ELF-1 (cell line): ENCODE results near the gene TMOD4.
A peak's percentile ranks its signal among the peaks of the same experiment; 100 is the strongest.

Experiments used
- DNase-seq: peaks from one replicate; pipeline ENCODE4 v3.0.0-alpha.2; 2016; ENCODE audit warnings: low read depth, low spot score

TMOD4 gene

DNA sequence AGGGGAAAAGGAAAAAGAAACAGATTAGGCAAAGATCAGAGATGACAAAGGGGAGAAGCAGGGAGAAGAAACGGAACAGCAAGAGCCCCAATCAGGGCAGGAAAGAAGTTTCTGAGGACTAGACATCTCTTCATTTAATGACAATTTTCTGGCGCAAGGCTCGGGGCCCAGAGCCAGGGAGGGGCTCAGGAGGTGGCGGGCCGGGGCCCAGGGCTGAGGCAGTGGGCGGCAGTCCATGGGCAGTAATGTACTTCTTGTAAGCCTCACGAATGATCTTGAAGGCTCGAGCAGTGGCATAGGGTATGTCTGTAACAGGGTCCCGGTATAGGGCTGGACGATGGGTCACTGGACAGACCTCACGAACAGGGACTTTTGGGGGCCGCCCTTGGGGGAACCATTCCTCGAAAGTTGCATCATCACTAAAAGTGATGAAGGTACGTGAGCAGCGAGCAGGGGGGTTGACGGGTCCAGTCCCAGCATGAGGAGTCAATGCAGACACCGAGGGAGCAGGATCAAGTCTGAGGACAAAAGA is 799 bp upstream of the TMOD4 start:
- DNase-seq, result no peak

DNA sequence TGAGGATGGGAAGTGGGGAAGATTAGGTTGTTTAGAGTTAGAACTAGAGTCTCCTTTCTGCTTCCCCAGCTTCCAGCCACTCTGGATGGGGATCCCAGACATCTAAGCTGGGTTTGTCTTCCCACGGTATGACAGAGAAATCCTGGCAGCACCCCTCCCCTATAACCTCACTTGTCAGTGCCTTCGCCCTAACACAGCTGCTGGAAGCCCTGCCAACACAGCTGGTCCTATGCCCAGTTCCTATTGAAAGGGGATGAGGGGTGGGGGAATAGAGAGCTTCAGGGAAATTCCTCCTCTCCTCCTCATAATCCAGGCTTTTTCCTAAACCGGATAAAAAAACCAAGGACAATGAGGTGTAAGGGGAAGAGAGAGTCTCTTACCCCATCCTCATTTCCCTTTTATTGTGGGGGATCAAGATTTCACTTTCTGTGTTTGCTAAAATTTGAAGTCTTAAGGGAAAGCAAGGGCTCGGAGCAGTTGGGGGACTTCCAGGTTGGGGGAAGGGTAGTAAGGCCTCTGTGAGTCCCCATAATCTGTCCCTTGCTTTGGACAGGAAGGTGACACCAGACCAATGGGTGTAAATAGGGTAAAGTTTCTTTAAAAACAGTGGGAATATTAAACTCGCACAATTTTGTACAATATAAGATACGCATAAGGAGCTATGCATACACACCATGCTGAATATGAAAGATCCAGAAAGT is 590 bp downstream of the TMOD4 start:
- no peak for DNase-seq

DNA sequence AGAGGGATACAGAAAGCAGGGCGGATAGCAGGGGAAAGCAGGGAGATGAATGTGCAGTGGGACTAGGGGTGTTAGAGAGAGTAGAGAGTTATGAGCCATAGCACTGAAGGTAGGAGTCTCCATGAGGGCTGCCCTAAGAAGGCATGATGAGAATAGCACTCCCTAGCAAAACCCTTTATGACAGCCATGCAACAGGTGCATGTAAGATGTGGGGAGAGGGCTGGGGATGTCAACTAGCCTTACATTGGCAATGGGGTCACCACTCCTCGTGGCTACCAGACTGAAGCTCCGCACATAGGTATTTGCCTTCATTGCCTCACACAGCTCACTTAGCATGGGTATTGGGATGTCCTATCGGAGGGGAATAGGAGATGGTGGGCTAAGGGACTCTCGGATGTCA is 4.6 kb downstream of the TMOD4 start:
- no peak for DNase-seq

DNA sequence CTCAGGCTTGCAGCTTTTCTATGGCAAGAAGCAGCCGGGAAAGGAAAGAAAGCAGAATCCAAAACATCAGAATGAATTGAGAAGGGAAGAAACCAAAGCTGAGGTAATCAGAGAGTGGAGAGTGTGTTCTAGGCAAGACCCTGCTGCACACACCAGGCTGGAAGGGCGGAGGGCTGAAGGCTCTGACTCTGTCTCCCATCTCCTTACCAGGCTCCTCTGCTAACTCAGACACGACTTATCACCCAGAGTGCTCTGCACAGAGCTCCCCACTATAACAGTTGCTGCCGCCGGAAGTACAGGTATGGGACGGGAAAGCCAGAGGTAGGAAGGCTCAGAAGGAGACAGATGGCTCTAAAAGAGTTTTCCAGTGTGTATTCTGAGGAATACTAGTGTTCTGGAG is 8.7 kb downstream of the TMOD4 start:
- no peak for DNase-seq

DNA sequence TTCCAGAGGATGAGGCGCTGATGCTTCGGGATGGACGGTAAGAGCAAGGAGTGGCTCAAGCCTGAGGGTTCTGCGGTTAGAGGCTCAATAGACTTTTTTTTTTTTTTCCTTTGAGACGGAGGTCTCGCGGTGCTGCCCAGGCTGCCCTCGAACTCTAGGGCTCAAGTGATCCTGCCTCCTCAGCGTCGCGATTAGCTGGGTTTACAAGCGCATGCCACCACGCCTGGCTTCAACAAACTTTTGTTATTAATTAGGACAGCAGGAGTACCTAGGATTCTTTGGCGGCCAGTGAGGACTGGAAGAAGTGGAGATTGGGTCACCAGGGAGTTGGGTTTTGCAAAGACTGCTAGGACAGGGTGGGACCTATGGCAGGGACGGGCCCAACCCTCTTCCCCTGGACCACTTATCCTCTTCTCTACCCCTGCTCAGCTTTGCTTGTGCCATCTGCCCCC is 9.2 kb downstream of the TMOD4 start:
- DNase-seq, result peak; percentile 77

DNA sequence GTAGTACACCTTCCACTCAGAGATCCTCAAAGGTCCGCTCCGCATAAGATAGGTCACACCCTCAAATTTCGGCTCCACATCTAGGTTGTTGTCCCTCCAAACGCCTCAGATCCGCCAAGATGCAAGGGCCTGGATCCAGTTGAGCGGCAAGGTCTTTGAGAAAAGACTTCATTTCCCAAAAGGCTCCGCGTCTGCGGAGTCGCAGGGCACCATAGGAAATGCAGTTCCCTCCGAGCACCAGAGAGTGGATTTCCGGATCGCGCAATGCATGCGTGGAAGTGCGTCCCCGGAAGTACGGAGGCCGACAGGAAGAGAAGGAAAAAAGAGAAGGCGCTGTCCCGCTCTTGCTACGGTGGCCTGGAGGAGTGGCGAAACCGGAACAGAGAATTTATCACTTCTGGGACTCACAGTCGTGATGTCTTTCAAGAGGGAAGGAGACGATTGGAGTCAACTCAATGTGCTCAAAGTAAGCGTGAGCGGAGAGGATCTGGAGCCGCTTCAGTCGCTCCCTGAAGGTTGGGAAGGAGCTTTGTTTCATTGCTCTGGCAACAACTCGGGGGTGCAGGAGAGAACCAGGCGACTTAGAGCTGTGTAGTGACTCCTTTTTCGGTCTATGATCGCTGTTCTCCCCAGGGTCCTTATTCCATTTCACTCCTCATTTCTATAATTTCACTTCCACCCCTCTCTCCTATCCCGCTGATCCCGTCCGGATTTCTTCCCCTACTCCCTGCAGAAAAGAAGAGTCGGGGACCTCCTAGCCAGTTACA is 9.9 kb downstream of the TMOD4 start, which contains the start of the genes LYSMD1 and SCNM1:
Gene LYSMD1 (minus strand): TSS at position 165 of the 767 bp plus-strand sequence. CDS start 644 bp downstream, outside the sequence.
Gene SCNM1 (plus strand): TSS at position 407 of the 767 bp plus-strand sequence. CDS start 9 bp downstream, at position 416.
- peak; percentile 98 for DNase-seq

DNA sequence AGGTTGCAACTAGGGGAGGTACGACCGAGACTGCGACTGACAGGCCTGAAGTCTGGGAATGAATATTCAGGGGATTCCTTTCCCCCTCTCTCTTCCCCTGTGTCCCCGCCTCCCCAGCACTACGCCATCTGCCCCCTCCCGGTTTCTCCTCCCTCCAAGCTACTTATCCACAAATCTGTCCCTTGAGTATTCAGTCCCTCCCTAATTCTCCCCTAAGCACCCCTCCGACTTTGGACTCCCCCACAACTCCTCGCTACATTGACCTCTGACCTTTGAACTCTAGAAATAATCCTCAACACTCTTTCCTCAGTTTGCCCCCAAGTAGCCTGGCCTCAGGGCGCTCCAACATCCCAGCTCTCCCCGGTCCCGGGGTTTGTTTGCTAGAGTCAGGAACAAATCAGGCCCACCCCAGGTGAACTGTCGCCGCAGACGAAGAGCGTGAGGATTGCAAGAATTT is 10.5 kb downstream of the TMOD4 start:
- no peak for DNase-seq

DNA sequence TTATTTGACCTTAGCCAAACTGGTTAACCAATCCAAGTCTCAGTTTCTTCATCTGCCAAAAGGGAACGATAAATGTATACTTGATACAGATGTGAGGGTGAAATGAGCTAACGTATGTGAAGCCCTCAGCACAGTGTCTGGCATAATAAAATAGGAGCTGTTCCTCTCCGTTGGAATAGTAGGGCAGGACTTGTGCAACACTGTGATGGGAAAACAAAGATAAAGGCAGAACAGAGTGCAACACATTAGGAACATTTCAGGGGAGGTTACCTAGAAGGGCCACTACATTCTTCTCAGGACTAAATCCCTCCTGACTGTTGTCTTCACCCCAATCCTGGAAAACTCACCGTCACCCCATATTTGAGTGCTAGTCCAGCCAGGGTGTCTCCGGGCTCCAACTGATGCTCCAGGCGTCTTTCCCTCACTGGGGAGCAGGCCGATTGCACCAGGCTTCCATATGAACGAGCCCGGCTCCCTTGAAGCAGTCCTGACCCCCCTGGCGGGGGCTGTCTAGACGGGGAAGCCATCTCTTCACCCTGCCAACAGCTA is 11.0 kb downstream of the TMOD4 start:
- no peak for DNase-seq

DNA sequence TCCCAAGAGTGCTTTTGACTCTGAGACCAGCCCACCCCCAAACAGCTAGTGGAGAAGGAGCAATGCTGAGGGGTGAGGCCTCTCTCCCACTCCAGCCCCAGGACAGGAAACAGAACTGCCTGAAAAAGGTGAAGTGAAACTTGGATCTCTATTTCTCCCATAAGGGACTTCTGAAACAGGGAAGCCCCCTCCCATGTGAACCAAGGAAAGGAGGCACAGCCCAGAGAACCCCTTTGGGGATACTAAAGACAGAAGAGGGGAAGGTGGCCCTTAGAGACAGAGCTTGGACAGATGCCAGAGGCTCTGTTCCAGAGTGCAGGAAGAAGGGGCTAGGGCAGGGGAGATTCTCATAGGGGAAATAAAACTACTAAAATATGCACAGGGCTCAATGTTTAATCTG is 16.4 kb downstream of the TMOD4 start:
- no peak for DNase-seq

DNA sequence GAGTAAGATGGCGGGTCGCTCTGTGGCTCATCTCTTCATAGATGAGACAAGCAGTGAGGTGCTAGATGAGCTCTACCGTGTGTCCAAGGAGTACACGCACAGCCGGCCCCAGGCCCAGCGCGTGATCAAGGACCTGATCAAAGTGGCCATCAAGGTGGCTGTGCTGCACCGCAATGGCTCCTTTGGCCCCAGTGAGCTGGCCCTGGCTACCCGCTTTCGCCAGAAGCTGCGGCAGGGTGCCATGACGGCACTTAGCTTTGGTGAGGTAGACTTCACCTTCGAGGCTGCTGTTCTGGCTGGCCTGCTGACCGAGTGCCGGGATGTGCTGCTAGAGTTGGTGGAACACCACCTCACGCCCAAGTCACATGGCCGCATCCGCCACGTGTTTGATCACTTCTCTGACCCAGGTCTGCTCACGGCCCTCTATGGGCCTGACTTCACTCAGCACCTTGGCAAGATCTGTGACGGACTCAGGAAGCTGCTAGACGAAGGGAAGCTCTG is 17.0 kb downstream of the TMOD4 start:
- DNase-seq, result peak; percentile 12

DNA sequence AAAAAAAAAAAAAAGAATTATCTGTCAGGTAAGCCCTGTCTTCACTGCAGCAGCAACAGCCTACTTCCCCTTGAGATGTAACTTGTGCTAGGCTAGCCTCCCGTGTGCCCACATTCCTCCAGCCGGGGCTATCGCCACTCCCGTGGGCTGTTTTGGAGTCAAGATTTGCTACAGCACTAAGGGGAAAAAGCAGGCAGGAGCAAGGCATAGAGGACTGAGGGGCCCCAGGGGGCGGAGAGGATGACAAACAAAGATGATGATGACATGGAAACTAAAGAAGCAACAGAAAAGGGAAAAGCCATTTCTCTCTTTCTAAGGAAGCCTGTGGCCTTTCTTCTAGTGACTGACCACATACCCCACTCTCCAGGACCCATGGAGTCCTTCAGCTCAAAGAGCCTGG is 17.5 kb downstream of the TMOD4 start:
- no peak for DNase-seq

DNA sequence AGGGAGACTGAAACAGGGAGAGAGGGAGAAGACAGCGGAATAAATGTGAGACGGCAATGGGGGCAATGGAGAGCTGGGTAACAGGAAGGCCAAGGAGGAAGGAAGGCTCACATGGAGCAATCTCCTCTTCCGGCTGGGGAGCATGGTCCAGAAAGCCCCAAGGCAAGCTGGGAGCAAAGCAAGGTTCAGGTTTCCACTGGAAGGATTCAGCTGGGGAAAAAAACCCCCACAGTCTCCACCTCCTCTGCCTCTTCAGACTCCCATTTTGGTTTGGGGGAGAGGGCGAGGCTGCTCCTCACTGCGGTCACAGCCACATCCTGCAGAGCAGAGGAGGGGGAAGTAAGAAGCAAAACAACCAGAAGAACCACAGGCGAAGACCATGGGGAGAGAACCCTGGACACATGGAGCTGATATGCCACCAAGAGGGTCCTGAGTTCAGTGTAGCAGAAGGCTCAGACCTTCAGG is 18.7 kb downstream of the TMOD4 start:
- DNase-seq, result no peak

DNA sequence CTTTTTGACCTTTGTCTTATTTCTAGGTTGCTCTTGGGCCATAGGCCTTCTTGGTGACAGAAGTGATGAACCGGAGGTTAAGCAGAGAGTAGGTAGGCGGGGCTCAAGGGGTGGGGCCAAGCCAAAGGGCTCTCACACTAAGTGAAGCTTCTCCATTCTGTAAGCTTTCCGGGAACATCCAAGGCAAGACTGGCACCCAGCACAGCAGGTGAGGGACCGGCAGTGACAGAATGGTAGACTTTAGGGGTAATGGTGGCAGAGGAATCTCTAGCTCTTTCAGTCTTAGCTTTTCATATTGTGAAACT is 19.3 kb downstream of the TMOD4 start, which contains the start of gene TNFAIP8L2:
Gene TNFAIP8L2 (plus strand): TSS at position 135 of the 305 bp plus-strand sequence. CDS start 2,049 bp downstream, outside the sequence.
- DNase-seq, result no peak

DNA sequence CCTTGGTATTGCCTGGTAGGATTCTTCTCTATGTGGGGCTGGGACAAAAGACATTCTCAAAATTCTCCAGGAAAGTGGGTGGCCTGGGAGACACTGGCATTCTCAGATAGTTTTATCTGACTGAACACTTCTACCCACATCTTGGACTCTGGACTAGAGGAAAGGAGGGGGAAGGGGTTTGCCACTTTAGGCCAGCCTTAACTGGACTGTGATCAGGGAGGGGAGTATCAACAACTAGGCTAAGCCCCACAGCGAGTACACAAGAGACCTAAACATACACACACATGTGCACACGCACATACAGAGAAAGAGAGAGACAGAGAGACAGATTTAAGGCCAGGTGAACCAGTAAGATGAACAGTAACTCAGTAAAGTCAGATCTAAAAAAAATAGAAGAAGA is 28.1 kb downstream of the TMOD4 start:
- no peak for DNase-seq

DNA sequence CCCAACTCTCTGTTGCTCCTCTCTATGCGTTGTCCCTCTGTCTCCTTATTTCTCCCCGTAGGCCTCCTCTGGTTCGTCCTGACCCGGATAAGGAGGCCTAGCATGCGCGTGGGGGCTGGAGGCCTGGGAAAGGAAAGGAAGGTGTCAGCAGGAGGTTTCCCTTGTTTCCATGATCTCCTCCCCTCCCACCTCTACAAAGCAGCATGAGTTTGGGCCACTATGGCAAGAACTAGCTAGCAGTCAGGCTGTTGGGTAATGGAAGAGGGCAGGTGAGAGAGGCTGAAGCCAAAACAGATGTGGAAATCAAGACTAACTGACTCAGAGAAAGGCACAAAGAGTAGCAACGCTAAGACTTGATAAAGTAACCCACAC is 28.7 kb downstream of the TMOD4 start:
- no peak for DNase-seq

DNA sequence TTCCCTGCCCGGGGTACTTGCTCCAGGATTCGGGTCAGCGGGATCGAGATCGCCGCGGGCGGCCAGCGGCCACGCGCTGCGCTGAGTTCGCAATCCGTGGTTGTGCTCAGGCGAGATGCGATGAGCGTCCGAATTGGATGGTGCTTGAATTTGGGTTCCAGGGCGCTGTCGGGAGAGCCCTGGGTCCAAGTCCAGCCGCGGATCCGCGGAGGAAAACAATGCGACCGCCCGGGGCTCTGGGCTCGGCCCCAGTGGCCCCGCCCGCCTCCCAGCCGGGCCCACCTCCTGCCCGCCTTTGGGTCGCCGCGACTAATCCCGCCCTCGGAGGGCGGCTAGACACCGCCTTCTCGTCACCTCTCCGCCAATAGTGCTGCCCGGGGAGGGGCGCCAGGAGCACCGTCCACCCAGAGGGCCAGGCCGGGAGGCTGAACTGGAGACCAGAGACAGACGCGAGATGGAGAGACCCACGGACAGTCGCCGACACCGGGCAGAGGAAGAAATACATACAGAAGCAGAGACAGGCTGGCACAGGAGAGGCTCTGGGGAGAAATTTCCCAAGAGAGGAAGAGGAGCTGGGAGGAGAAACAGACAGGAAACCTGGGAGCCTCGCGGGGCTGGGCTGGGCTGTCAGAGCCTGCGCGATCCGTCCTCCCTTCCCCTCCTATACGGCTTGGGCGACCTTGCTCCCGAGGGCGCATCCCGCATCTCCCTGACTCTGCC is 29.2 kb downstream of the TMOD4 start, which contains the start of gene SEMA6C:
Gene SEMA6C (minus strand): TSS at position 220 of the 720 bp plus-strand sequence. CDS start 4,010 bp downstream, outside the sequence.
- peak; percentile 95 for DNase-seq

DNA sequence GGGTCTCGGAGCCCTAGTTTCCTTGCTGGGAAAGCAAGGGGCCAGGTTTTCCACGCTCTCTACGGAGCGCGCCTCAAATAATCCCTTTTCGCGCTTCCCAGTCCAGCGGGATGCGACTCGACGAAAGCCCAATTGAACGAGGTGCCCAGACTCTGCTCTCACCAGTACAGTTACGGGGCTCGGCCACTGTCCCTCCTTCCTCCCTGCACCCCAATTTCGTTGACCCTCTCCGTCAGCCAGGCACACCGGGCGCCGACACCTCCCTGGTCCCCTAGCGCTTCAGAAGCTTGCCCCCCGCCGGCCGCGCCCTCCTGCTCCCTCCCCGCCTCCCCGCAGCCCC is 29.7 kb downstream of the TMOD4 start:
- peak; percentile 47 for DNase-seq

DNA sequence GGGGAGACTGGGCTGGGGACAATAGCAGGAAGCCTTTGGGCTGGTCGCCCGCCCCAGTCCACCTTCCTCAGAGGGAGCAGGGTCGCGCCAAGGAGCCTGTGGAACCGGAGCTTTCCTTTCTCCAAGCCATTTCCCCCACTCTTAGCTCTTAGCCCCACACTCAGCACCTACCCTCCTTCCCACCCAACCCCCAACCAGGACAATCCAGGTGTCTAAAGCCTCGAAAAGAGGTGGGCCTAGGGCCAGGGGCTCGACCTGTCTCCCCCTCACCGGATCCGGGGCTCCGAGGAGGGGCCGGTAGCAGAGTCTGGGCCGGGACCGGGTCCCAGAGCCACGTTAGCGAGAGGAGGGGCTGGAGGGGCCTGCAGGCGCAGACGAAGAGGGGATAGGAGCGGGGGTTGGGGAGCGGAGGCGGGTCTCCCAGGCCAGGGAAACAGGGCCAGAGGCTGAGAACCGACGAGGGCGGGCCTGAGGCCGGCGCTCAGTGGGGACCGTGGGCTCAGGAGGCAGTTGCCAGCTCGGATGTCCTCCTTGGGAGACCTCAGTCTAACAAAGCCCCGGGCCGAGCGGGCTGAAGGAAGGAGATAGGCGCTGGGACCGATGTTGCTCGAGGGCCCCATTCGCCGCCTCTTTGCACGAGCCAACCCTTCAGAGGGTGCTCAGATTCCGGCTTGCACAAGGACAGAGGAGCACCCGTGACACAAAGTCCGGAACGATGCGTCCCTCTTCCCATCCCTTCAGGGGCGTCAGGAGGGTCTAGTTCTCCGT is 30.3 kb downstream of the TMOD4 start:
- DNase-seq, result peak; percentile 58

DNA sequence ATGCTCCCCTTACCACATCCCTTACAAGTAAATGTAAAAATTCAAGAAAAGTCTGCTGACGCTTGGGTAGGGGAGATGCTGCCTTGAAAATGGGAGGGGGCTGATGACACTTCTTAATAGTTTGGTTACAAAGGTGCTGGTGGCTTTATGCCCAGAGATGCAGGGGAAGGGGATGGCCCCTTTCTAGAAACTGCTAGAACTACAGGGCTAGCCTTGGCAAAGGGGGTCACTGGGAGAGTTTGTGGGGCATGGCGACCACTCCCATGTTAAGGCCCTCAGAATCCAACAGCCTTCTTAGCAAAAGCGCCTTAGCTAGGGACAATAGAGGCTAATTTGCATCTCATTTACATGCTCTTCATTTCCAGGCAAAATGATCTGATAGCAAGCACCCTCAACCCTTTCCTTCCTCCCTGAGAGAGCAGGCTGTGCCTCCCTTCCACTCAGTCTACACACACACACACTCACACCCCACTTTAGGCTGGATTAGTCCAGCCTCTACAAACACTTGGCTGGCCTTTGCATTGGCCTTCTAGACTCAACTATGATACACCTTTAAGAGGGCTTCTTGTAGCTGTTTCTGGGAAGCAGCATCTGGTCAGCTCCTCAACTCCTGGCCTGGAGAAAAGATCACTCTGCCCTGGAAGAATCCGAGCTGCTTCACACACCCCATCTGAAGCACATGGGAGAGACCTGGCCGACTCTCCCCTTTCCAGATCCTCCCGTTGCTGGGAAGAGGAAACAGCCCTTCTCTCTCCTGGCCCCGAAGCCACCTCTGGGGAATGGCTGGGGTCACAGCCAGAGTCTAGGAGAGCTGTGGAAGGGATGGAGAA is 31.1 kb downstream of the TMOD4 start:
- DNase-seq, result peak; percentile 65

DNA sequence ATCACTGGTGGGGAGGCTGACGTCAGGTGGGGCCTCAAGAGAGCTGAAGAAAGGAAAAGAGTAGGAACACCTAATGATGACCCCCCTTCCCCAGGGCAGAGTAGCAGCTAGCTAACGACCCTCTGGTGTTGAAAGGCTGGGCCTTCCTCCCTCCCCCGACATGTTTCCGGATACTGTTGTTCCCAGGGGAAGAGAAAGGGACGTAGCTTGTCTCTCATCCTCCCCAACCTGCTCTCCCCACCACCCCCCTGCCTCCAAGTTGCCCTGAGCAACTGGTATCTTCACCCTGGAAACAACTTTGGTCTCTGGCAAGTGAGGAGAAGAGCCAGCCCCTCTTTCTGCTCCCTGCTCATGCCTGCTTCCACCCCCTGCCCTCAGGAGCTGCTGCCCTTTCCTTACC is 31.8 kb downstream of the TMOD4 start:
- DNase-seq, result no peak
